ENCODE results near the gene FAN1.

FAN1 gene

DNA sequence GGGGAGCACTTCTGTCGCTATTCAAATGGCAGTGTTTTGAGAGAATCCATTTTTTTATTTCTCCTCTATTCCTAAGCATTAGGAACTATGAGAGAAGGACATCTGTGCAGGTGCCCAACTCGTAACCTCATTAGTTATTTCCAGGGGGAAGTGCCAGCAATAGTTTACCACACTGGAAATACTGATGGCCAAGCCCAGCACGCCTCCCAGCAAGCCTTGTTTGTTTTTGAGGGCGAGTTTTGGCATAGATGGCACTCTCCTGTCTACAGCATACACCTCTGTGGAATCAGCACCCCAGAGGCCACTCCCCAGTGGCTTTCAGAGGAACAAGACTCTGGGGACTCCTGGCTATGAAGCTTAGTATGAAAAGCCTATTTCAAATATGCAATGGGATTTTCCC, 36.6 kb downstream of the FAN1 start:
- no peak overlapping the region for H3K4me3 ChIP-seq (ENCODE audit: low read length)
- H3K27me3 ChIP-seq (ENCODE audit: control insufficient read depth, insufficient read depth, low read length), result no peaks in the 10 kb centered on the region
- H3K27ac ChIP-seq (ENCODE audit: low read depth, low read length), result no peak overlapping the region
- no peak overlapping the region for H3K9ac ChIP-seq (ENCODE audit: low read length)
- no peaks in the 10 kb centered on the region for H3K4me1 ChIP-seq (ENCODE audit: control insufficient read depth, insufficient read depth, low read length)
- peaks cover 35% of the 10 kb centered on the region for H3K36me3 ChIP-seq (ENCODE audit: control insufficient read depth, insufficient read depth, low read length)

DNA sequence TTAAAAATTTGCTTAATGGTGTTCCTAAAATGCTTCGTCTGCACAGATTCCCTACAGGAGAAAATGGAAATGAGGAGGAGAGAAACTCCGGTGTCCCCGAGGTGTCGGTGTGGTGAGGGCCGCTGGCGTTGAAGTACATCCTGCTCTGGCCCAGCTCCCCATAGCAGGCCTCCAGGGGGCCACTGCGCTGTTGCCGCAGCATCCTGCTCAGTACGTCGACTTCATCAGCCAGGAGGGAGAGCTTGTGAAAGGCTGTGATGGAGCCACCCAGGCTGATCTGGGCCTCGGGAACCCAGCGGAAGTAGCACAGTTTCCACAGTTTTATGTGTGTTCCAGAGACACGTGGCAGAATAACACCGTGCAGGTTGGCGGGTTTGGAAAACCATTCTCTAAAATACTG, 37.8 kb downstream of the FAN1 start:
- H3K27me3 ChIP-seq (ENCODE audit: control insufficient read depth, insufficient read depth, low read length), result no peaks in the 10 kb centered on the region
- H3K4me1 ChIP-seq (ENCODE audit: control insufficient read depth, insufficient read depth, low read length), result no peaks in the 10 kb centered on the region
- no peak overlapping the region for H3K27ac ChIP-seq (ENCODE audit: low read depth, low read length)
- H3K4me3 ChIP-seq (ENCODE audit: low read length), result no peak overlapping the region
- H3K9ac ChIP-seq (ENCODE audit: low read length), result no peak overlapping the region
- H3K36me3 ChIP-seq (ENCODE audit: control insufficient read depth, insufficient read depth, low read length), result peaks cover 45% of the 10 kb centered on the region

GRCh38 chr15:30943654-30944335, 40.1 kb downstream of the FAN1 start:
- H3K36me3 ChIP-seq (ENCODE audit: control insufficient read depth, insufficient read depth, low read length), result peaks cover 43% of the 10 kb centered on the region
- no peak overlapping the region for H3K27ac ChIP-seq (ENCODE audit: low read depth, low read length)
- H3K4me3 ChIP-seq (ENCODE audit: low read length), result no peak overlapping the region
- H3K9ac ChIP-seq (ENCODE audit: low read length), result no peak overlapping the region
- no peaks in the 10 kb centered on the region for H3K27me3 ChIP-seq (ENCODE audit: control insufficient read depth, insufficient read depth, low read length)
- H3K4me1 ChIP-seq (ENCODE audit: control insufficient read depth, insufficient read depth, low read length), result no peaks in the 10 kb centered on the region

- Histone ChIP-seq H3K9ac (ENCODE audit: low read length) (no peak overlapping the region), H3K4me3 (ENCODE audit: low read length) (no peak overlapping the region), H3K4me1 (ENCODE audit: control insufficient read depth, insufficient read depth, low read length) (no peaks in the 10 kb centered on the region), H3K36me3 (ENCODE audit: control insufficient read depth, insufficient read depth, low read length) (peaks cover 28% of the 10 kb centered on the region), H3K27me3 (ENCODE audit: control insufficient read depth, insufficient read depth, low read length) (no peaks in the 10 kb centered on the region), H3K27ac (ENCODE audit: low read depth, low read length) (no peak overlapping the region)
Measured at GRCh38 chr15:30953183-30953582, 49.5 kb downstream of the FAN1 start.

GRCh38 chr15:30953731-30954378, 50.1 kb downstream of the FAN1 start:
- no peak overlapping the region for H3K4me3 ChIP-seq (ENCODE audit: low read length)
- no peak overlapping the region for H3K9ac ChIP-seq (ENCODE audit: low read length)
- peaks cover 29% of the 10 kb centered on the region for H3K36me3 ChIP-seq (ENCODE audit: control insufficient read depth, insufficient read depth, low read length)
- H3K27me3 ChIP-seq (ENCODE audit: control insufficient read depth, insufficient read depth, low read length), result no peaks in the 10 kb centered on the region
- no peak overlapping the region for H3K27ac ChIP-seq (ENCODE audit: low read depth, low read length)
- H3K4me1 ChIP-seq (ENCODE audit: control insufficient read depth, insufficient read depth, low read length), result no peaks in the 10 kb centered on the region

DNA sequence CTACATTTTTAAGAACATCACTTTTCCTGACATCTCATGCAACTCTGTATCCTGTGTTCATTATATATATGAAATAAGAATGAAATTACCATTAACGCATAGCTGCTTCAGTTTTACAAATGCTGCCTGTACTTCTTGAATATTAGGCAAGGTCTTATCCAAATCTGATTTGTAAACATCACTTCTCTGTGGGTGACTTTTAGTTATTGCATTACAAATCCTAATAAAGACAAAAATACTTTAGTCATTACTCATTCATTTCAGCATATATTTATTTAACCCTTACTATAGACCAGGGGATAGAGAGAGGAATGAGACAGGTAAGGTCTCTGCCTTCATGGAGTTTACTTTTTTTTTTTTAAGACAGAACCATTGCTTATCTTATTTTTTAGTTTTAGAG, 51.0 kb downstream of the FAN1 start:
- Histone ChIP-seq H3K9ac (ENCODE audit: low read length) (no peak overlapping the region), H3K36me3 (ENCODE audit: control insufficient read depth, insufficient read depth, low read length) (peaks cover 31% of the 10 kb centered on the region), H3K4me3 (ENCODE audit: low read length) (no peak overlapping the region), H3K27ac (ENCODE audit: low read depth, low read length) (no peak overlapping the region), H3K4me1 (ENCODE audit: control insufficient read depth, insufficient read depth, low read length) (no peaks in the 10 kb centered on the region), H3K27me3 (ENCODE audit: control insufficient read depth, insufficient read depth, low read length) (no peaks in the 10 kb centered on the region)

- Histone ChIP-seq H3K27me3 (ENCODE audit: control insufficient read depth, insufficient read depth, low read length) (no peaks in the 10 kb centered on the region), H3K4me3 (ENCODE audit: low read length) (no peak overlapping the region), H3K9ac (ENCODE audit: low read length) (no peak overlapping the region), H3K27ac (ENCODE audit: low read depth, low read length) (no peak overlapping the region), H3K4me1 (ENCODE audit: control insufficient read depth, insufficient read depth, low read length) (no peaks in the 10 kb centered on the region), H3K36me3 (ENCODE audit: control insufficient read depth, insufficient read depth, low read length) (peaks cover 28% of the 10 kb centered on the region)
Measured at GRCh38 chr15:30956216-30957124, 52.8 kb downstream of the FAN1 start.

DNA sequence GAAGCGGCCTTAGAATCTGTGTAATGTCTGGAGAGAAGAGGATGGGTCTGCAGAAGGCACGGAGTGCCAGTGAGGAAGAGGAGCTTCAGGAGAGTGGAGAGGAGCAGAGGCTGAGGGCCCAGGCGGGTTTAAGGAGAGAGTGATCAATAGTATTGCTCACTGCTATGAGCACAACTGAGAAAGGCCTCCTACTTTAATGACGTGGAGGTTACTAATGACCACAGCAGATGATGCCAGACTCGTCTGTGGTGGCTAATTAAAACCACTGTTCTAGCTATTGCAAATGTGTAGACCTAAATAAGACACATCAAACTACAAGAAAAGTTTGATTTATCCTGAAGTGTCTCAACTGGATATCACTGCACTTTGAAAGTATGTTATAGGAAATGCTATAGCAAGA, 54.5 kb downstream of the FAN1 start:
- Histone ChIP-seq H3K27me3 (ENCODE audit: control insufficient read depth, insufficient read depth, low read length) (no peaks in the 10 kb centered on the region), H3K27ac (ENCODE audit: low read depth, low read length) (no peak overlapping the region), H3K9ac (ENCODE audit: low read length) (no peak overlapping the region), H3K4me1 (ENCODE audit: control insufficient read depth, insufficient read depth, low read length) (no peaks in the 10 kb centered on the region), H3K36me3 (ENCODE audit: control insufficient read depth, insufficient read depth, low read length) (peaks cover 16% of the 10 kb centered on the region), H3K4me3 (ENCODE audit: low read length) (no peak overlapping the region)

- Histone ChIP-seq H3K36me3 (ENCODE audit: control insufficient read depth, insufficient read depth, low read length) (peaks cover 17% of the 10 kb centered on the region), H3K27me3 (ENCODE audit: control insufficient read depth, insufficient read depth, low read length) (no peaks in the 10 kb centered on the region), H3K27ac (ENCODE audit: low read depth, low read length) (no peak overlapping the region), H3K9ac (ENCODE audit: low read length) (no peak overlapping the region), H3K4me1 (ENCODE audit: control insufficient read depth, insufficient read depth, low read length) (no peaks in the 10 kb centered on the region), H3K4me3 (ENCODE audit: low read length) (no peak overlapping the region)
Measured at GRCh38 chr15:30962079-30962478, 58.4 kb downstream of the FAN1 start.

DNA sequence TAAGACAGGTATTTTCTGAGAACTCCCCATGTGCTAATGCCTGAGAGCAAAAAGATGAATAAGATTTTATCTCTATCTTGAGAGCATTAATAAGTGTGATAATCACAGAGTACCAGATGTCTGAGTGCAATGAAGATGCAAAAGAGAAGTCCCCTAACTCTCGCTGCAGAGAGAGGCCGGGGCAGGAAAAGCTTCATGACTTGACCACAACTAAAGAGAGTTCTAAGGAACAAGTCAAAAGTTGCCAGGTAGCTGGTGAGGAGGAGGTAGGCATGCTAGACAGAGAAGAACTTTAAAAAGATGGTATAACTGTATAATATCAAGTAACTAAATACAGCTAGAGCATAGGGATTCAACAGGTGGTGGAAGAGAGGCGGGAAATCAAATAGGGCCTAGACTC, 58.9 kb downstream of the FAN1 start:
- Histone ChIP-seq H3K9ac (ENCODE audit: low read length) (no peak overlapping the region), H3K4me3 (ENCODE audit: low read length) (no peak overlapping the region), H3K4me1 (ENCODE audit: control insufficient read depth, insufficient read depth, low read length) (no peaks in the 10 kb centered on the region), H3K27me3 (ENCODE audit: control insufficient read depth, insufficient read depth, low read length) (no peaks in the 10 kb centered on the region), H3K36me3 (ENCODE audit: control insufficient read depth, insufficient read depth, low read length) (peaks cover 15% of the 10 kb centered on the region), H3K27ac (ENCODE audit: low read depth, low read length) (no peak overlapping the region)

DNA sequence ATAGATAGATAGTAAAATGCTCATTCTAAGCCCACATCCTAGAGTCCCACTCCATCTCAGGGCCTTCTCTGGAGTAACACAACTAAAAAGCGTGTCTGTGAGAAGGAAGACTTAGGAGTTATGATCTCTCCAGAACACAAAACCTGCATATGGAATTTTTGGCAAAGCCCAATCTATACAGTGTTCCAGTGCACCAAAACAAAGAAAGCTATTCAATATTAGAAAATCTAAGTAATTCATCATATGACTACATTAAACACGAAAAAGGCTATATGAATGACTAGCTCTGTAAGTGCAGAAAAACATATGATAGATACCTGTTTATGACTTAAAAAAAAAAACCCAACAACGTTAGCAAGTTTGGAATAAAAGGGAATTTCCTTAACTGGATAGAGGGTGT, 60.0 kb downstream of the FAN1 start:
- H3K36me3 ChIP-seq (ENCODE audit: control insufficient read depth, insufficient read depth, low read length), result peaks cover 10% of the 10 kb centered on the region
- H3K4me1 ChIP-seq (ENCODE audit: control insufficient read depth, insufficient read depth, low read length), result no peaks in the 10 kb centered on the region
- no peak overlapping the region for H3K9ac ChIP-seq (ENCODE audit: low read length)
- H3K27me3 ChIP-seq (ENCODE audit: control insufficient read depth, insufficient read depth, low read length), result no peaks in the 10 kb centered on the region
- no peak overlapping the region for H3K4me3 ChIP-seq (ENCODE audit: low read length)
- H3K27ac ChIP-seq (ENCODE audit: low read depth, low read length), result no peak overlapping the region

DNA sequence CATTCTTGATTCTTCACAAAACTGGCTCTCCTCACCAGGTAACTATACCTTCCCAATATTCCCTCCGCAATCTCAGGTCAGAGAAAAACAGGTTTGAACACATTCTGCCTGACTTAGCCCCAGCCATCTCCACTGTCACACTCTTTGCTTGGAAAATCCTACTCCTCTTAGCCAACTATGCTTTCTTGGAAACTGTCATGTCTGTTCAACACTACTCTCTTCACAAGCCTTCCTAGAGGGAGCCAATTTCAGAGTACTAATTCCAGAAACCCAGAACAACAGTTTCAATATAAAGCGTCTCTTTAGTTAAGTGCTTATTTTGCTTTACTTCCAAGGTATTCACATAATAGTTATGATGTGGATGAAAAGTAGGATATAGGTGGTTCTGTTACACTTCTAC, 66.0 kb downstream of the FAN1 start:
- peaks cover 9% of the 10 kb centered on the region for H3K36me3 ChIP-seq (ENCODE audit: control insufficient read depth, insufficient read depth, low read length)
- H3K27me3 ChIP-seq (ENCODE audit: control insufficient read depth, insufficient read depth, low read length), result no peaks in the 10 kb centered on the region
- H3K4me1 ChIP-seq (ENCODE audit: control insufficient read depth, insufficient read depth, low read length), result no peaks in the 10 kb centered on the region

More for the DNA sequence above, 66.0 kb downstream of the FAN1 start:
- Histone ChIP-seq H3K9ac (ENCODE audit: low read length) (no peak overlapping the region), H3K27ac (ENCODE audit: low read depth, low read length) (no peak overlapping the region), H3K4me3 (ENCODE audit: low read length) (no peak overlapping the region)

All from rectal smooth muscle tissue (tissue), 1 donor.